ENCODE data around the gene RRP36.

RRP36 gene

GRCh38 chr6:43077333-43077809 lies 55.9 kb downstream of the RRP36 start:
- H3K27ac ChIP-seq (ENCODE audit: low read depth, low read length): peak overlapping the region; percentile 91
- H4K8ac ChIP-seq (ENCODE audit: low read depth, low read length): no peak overlapping the region
- peak overlapping the region; percentile 97 for H3K56ac ChIP-seq (ENCODE audit: low read length)
- H3K4ac ChIP-seq (ENCODE audit: low read depth, low read length): no peak overlapping the region
- H3K79me1 ChIP-seq (ENCODE audit: low read length): peaks cover 8% of the 10 kb centered on the region
- peak overlapping the region; percentile 92 for H3K4me3 ChIP-seq (ENCODE audit: low read length)
- peak overlapping the region; percentile 2 for H2AK5ac ChIP-seq (ENCODE audit: low read length)
- H3K18ac ChIP-seq (ENCODE audit: low read length): peak overlapping the region; percentile 68
- no peak overlapping the region for H3K23ac ChIP-seq (ENCODE audit: low read length)
- no peaks in the 10 kb centered on the region for H3K27me3 ChIP-seq (ENCODE audit: insufficient read depth, low read length, poor library complexity)
- WGBS (ENCODE audit: extremely low coverage, insufficient coverage, low lambda C conversion rate): no CpG with 5 or more reads among the region's 8 CpGs
- no peak overlapping the region for H2BK15ac ChIP-seq (replicated peaks; ENCODE audit: low read depth)
- H2BK5ac ChIP-seq (ENCODE audit: low read length): peak overlapping the region; percentile 77
- peaks cover 53% of the 10 kb centered on the region for H3K79me2 ChIP-seq (ENCODE audit: control insufficient read depth, insufficient read depth, low read length)
- H2BK120ac ChIP-seq (ENCODE audit: low read depth, low read length): no peak overlapping the region
- H3K4me2 ChIP-seq (ENCODE audit: low read length): peak overlapping the region; percentile 54
- H3K36me3 ChIP-seq (ENCODE audit: control insufficient read depth, insufficient read depth, low read length): no peaks in the 10 kb centered on the region
- DNase-seq: peak; percentile 89
- peak overlapping the region; percentile 99 for H3K9ac ChIP-seq (ENCODE audit: low read length)
- H4K5ac ChIP-seq (ENCODE audit: low read length): peak overlapping the region; percentile 12
- H3K4me1 ChIP-seq (ENCODE audit: control insufficient read depth, low read depth, low read length): peaks cover 17% of the 10 kb centered on the region

- Histone ChIP-seq H3K4ac (ENCODE audit: low read depth, low read length) (peak overlapping the region; percentile 24), H3K23ac (ENCODE audit: low read length) (no peak overlapping the region), H3K18ac (ENCODE audit: low read length) (peak overlapping the region; percentile 68), H3K4me1 (ENCODE audit: control insufficient read depth, low read depth, low read length) (peaks cover 17% of the 10 kb centered on the region), H3K27ac (ENCODE audit: low read depth, low read length) (peak overlapping the region; percentile 87), H2BK5ac (ENCODE audit: low read length) (peak overlapping the region; percentile 77), H3K9ac (ENCODE audit: low read length) (peak overlapping the region; percentile 99), H4K8ac (ENCODE audit: low read depth, low read length) (no peak overlapping the region), H3K4me3 (ENCODE audit: low read length) (peak overlapping the region; percentile 92), H3K36me3 (ENCODE audit: control insufficient read depth, insufficient read depth, low read length) (no peaks in the 10 kb centered on the region), H2BK120ac (ENCODE audit: low read depth, low read length) (no peak overlapping the region), H3K56ac (ENCODE audit: low read length) (peak overlapping the region; percentile 97), H2BK15ac (replicated peaks; ENCODE audit: low read depth) (no peak overlapping the region), H3K79me2 (ENCODE audit: control insufficient read depth, insufficient read depth, low read length) (peaks cover 59% of the 10 kb centered on the region), H4K5ac (ENCODE audit: low read length) (no peak overlapping the region), H3K79me1 (ENCODE audit: low read length) (peaks cover 13% of the 10 kb centered on the region), H3K27me3 (ENCODE audit: insufficient read depth, low read length, poor library complexity) (no peaks in the 10 kb centered on the region), H3K4me2 (ENCODE audit: low read length) (peak overlapping the region; percentile 54), H2AK5ac (ENCODE audit: low read length) (peak overlapping the region; percentile 37)
- peak; percentile 73 for DNase-seq
- no CpG with 5 or more reads among the region's 6 CpGs for WGBS (ENCODE audit: extremely low coverage, insufficient coverage, low lambda C conversion rate)
Observed at GRCh38 chr6:43077981-43078511, 56.6 kb downstream of the RRP36 start.

- no CpG with 5 or more reads among the region's 2 CpGs for WGBS (ENCODE audit: extremely low coverage, insufficient coverage, low lambda C conversion rate)
- H3K27ac ChIP-seq (ENCODE audit: low read depth, low read length): no peak overlapping the region
- H3K4me1 ChIP-seq (ENCODE audit: control insufficient read depth, low read depth, low read length): peaks cover 17% of the 10 kb centered on the region
- no peak overlapping the region for H2AK5ac ChIP-seq (ENCODE audit: low read length)
- no peak overlapping the region for H4K5ac ChIP-seq (ENCODE audit: low read length)
- H4K8ac ChIP-seq (ENCODE audit: low read depth, low read length): no peak overlapping the region
- H3K36me3 ChIP-seq (ENCODE audit: control insufficient read depth, insufficient read depth, low read length): no peaks in the 10 kb centered on the region
- no peak overlapping the region for H3K4me3 ChIP-seq (ENCODE audit: low read length)
- no peak overlapping the region for H3K18ac ChIP-seq (ENCODE audit: low read length)
- H3K27me3 ChIP-seq (ENCODE audit: insufficient read depth, low read length, poor library complexity): no peaks in the 10 kb centered on the region
- no peak overlapping the region for H3K4me2 ChIP-seq (ENCODE audit: low read length)
- no peak overlapping the region for H2BK5ac ChIP-seq (ENCODE audit: low read length)
- peaks cover 14% of the 10 kb centered on the region for H3K79me1 ChIP-seq (ENCODE audit: low read length)
- no peak overlapping the region for H2BK120ac ChIP-seq (ENCODE audit: low read depth, low read length)
- H3K23ac ChIP-seq (ENCODE audit: low read length): no peak overlapping the region
- peaks cover 66% of the 10 kb centered on the region for H3K79me2 ChIP-seq (ENCODE audit: control insufficient read depth, insufficient read depth, low read length)
- no peak for DNase-seq
- H3K56ac ChIP-seq (ENCODE audit: low read length): no peak overlapping the region
- no peak overlapping the region for H3K4ac ChIP-seq (ENCODE audit: low read depth, low read length)
- peak overlapping the region; percentile 99 for H3K9ac ChIP-seq (ENCODE audit: low read length)
- H2BK15ac ChIP-seq (replicated peaks; ENCODE audit: low read depth): no peak overlapping the region
Observed at GRCh38 chr6:43078691-43079090, 57.3 kb downstream of the RRP36 start.
